Measurements from ENCODE around the gene HOXC6. TPM values are rescaled to one million over a fixed set of nuclear protein-coding genes. Genes with fewer than 3 reads are reported as not detected.

Gene HOXC6
- polyA plus RNA-seq, 4 donors, result 28.5 to 36.8 (median 32.1) TPM

DNA sequence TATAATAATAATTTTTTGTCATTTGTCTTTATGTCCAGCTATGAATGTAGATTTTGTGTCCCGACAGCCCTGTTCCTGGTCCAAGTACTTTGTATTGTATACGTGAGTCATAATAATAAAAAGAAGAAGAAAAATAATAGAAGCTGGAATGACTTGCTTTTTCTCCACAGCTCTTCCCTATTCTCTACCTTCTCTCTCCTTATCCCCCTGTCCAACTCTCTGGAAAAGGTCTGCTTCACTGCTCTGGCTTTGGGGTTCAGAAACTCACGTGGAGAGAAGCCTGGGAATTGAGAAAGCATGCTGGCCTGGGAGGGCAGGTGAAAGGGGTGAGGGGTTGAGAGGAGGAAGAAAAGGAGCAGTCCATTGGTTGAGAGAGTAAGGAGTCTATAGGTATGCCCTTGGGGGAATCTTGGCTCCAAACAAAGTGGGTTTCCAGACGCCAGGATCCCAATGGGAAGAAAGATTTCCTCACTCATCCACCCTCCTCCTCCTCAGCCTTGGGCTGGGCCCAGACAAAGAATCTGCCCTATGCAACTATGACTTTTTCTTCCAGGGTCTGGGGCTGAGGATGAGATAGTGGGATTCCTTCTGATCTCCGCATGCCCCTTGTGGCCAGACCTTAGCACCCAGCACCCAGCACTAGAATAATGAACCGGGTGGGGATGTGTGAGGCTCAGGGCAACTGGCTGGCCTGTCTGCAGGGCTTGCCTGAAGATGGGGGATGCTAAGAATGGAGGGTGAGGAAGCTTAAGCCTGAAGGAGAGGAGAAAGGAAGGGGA is 15.4 kb upstream of the HOXC6 start:
- no peak for DNase-seq (ENCODE audit: low read depth in 4 of 4, low spot score in 3 of 4)

GRCh38 chr12:54014377-54015017 is 13.7 kb upstream of the HOXC6 start:
- no peak for DNase-seq (ENCODE audit: low read depth in 4 of 4, low spot score in 3 of 4)

- DNase-seq (ENCODE audit: low read depth in 4 of 4, low spot score in 3 of 4), result no peak
These were observed 13.0 kb upstream of the HOXC6 start for GRCh38 chr12:54015018-54015931.

GRCh38 chr12:54016051-54016450 is 12.2 kb upstream of the HOXC6 start:
- no peak for DNase-seq (ENCODE audit: low read depth in 4 of 4, low spot score in 3 of 4)

GRCh38 chr12:54016478-54016964 is 11.7 kb upstream of the HOXC6 start:
- DNase-seq (ENCODE audit: low read depth in 4 of 4, low spot score in 3 of 4), result peak in 3 of 4 donors; percentile 79 to 88 (median 84)

GRCh38 chr12:54017027-54017788 is 11.0 kb upstream of the HOXC6 start:
- DNase-seq (ENCODE audit: low read depth in 4 of 4, low spot score in 3 of 4), result no peak

DNA sequence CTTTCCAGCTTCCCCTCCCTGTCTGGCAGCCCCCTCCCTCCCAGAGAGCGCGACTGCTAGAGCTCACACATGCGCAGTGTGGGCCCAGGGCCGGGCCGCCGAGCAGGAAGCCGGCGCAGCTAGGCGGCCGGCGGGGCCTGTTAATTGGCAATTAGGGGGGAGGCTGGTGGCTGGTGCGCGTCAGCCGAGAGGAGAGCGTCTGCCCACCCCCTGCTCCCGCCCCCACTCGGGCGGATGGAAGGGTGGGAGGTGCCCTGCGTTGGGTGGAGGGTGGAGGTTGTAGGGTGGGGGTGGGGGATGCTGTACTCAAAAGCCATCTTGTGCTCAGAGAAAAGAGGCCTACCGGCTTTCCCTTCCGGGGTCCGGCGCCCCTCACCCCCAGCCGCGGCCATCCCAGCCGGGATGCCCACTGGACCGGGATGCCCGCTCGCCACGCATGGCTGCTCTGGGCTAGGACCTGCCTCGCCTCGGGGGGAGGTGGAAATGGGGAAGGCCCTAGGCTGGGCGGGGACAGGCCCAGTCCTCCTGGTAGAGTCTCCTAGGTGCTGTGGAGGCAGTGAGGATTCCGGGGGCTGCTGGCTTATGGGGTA is 10.3 kb upstream of the HOXC6 start:
- DNase-seq (ENCODE audit: low read depth in 4 of 4, low spot score in 3 of 4), result peak in 3 of 4 donors; percentile 80 to 84 (median 82)

GRCh38 chr12:54018468-54018984 is 9.7 kb upstream of the HOXC6 start:
- no peak for DNase-seq (ENCODE audit: low read depth in 4 of 4, low spot score in 3 of 4)

GRCh38 chr12:54019091-54019811 is 9.0 kb upstream of the HOXC6 start:
- no peak for DNase-seq (ENCODE audit: low read depth in 4 of 4, low spot score in 3 of 4)

DNA sequence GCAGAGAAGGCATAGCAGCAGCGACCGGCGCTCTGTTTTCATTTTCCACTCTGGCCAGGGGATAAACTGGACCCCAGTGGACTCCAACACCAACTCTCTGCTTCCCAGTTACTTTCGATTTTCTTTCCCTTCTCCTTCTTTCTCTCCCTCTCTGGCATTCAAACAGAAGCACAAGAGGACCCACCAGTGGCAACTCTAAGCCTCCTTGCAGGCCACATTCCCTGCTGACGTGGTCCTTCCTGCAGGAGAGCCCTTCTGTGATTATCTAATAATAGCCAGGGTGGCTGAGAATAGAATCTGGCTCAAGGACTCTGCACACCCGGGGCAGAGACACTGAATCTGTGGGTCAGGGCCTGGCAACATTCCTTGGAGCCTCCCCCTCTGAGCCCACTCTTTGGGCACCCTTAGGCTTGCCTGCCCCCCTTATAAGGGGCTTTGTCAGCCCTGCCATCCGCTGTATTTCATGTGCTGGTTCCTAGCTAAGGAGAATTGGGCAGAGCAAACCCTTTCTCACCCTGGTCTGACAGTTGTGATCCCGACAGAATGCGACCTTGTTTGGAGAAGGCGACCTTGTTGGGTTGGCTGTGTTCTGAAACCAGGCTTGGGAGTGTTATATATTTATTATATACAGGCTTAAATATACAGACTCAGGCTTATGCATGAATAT is 8.2 kb upstream of the HOXC6 start:
- DNase-seq (ENCODE audit: low read depth in 4 of 4, low spot score in 3 of 4), result no peak

- DNase-seq (ENCODE audit: low read depth in 4 of 4, low spot score in 3 of 4), result no peak
These were observed 7.4 kb upstream of the HOXC6 start for GRCh38 chr12:54020591-54021405.

DNA sequence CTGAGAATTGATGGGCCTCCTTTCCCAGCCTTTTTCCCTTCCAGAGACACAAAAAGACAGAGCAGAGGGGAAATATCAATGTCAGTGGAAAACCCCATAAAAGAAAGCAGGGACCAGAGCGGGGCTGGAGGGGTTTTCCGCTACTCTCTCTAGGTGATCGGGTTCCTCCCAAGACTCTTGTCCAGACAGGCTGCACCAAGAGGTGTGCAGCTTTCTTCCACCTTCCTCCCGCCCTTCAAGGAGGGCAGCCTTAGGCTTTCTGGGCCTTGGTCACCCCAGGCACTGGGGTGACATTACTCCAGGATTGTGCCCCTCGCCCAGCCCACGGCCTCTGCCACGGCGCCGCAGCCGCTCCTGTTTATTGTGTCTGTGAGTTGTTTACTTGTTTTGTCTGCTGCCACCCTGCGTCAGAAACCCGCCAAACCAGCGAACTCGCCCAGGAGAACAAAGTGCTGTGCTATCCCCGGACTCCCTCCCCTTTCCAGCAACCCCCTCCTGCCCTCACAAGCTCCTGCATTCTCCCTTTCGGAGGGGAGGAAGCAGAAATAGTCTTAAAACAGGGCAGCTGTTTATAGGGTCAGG is 6.7 kb upstream of the HOXC6 start:
- DNase-seq (ENCODE audit: low read depth in 4 of 4, low spot score in 3 of 4), result no peak

DNA sequence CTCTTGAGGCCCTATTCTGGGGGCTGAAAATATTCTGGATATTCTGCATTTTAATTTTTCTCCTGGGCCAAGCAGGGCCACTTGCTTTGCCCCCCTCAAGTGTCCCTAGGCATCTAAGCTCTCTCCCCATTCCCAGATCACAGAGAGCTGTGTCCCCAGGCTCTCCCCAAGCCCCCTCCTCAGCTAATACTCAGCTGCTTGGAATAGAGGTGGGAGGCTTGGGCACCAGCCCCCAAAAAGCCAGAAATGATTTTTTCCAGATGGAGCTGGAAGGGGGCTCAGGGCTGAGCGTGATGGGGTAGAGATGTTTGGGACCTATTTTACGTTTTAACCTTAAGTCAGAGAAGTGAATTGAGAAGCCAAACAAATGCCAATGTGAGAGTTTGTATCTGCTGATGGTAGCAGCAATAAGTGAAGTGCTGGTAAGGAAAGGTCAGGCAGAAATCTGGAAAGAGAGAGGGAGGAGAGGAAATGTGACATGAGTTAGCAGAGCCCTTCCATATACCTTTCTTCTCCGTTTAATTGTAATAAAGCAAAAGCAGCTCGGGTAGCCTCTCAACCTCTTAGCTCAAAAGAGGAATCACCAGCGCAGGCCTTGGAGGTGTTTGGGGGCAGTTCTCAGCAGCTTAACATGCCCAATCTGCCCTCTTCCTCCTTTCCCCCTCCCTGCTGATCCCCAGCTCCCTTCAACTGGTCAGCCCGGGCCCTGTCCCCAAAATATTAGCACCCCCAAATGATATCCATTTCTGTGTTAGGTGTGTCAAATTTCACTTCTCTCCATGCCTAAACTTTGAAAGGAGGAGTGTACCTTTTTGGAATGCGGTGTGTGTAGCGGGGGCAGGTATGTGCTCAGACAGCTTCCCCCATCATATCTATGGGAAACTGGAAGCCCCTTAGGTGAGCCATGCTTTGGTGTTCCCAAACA is 5.0 kb upstream of the HOXC6 start:
- DNase-seq (ENCODE audit: low read depth in 4 of 4, low spot score in 3 of 4), result no peak

DNA sequence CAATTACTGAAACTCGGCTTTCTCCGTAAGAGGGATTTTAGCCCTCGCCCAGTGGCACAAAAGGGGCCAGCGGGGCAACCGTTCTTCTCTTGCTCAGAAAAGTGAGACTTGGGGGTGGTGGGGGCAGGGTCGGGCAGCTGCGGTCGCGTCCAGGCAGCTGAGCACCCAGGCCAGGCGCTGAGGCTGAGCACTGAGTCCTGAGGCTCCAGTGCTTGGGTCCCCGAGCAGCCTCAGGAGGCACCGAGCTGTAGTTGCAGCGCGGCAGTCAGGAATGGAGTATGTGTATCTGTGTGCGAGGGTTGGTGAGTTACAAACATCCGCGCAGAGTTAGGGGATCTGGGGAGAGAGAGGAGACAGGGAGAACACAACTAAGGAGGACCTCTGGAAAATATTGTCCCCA is 4.1 kb upstream of the HOXC6 start:
- DNase-seq (ENCODE audit: low read depth in 4 of 4, low spot score in 3 of 4), result no peak

DNA sequence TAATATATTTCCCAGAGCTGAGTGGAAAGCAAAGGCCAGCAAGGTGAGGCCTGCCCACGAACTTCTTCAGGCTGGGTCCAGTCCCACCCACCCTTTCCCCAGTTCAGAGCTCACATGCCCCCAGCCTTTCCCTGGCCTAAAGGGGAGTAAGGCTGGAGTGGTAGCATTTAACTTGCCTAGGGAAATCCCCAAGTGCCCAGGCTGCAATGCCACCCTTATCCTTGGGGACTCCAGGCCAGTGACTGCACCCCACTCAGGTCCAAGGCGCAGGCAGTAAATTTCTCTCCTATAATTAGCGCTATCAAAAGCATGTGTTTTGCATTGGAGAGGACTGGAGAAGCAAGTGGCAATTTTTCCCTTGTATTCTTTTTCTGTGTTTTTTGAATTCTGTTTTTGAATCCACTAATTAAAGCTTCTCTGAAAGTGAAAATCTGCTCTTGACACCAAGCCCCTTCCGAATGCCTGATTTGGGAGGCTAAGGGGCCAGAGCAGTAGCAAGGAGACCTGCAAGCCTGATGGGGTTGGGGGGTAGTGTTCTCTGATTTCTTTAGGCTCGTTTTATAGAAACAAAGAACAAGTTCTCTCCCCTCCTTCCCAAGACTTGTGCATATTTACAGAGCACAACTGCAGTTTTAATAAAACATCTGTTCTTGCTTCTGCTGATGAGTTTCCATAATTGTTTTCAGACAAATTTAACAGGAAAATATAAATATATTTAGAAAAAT is 3.5 kb upstream of the HOXC6 start:
- DNase-seq (ENCODE audit: low read depth in 4 of 4, low spot score in 3 of 4), result no peak
